ENCODE data around the gene MGLL. TPM values are rescaled to one million over a fixed set of nuclear protein-coding genes. Genes with fewer than 3 reads are reported as not detected.
A peak's percentile ranks its signal among the peaks of the same experiment; 100 is the strongest.

The MGLL gene
- total RNA-seq, 1 donor = 18.1 TPM

GRCh38 chr3:127774647-127775046, 47.7 kb downstream of the MGLL start:
- Histone ChIP-seq H3K9me3 (ENCODE audit: low read depth, low read length) (no peaks in the 10 kb centered on the region), H3K27ac (ENCODE audit: low read depth, low read length) (peak overlapping the region; percentile 96), H3K4me2 (ENCODE audit: insufficient read depth, low read length) (no peak overlapping the region), H3K79me2 (ENCODE audit: insufficient read depth, low read length) (peaks cover 82% of the 10 kb centered on the region), H2AFZ (ENCODE audit: low read length) (no peak overlapping the region), H3K36me3 (ENCODE audit: insufficient read depth, low read length) (no peaks in the 10 kb centered on the region), H3K27me3 (ENCODE audit: insufficient read depth, low read length) (no peaks in the 10 kb centered on the region), H3K4me1 (ENCODE audit: insufficient read depth, low read length) (peaks cover 25% of the 10 kb centered on the region), H3K4me3 (ENCODE audit: insufficient read depth, low read length) (no peak overlapping the region), H4K20me1 (ENCODE audit: insufficient read depth, low read length) (no peaks in the 10 kb centered on the region)
- TF ChIP-seq CTCF (IDR thresholded peaks at IDR 0.05; ENCODE audit: extremely low read depth, low read depth, low read length) = no peak
- DNase-seq (ENCODE audit: insufficient read length, low spot score, missing footprints) = no peak

GRCh38 chr3:127773752-127774395, 48.4 kb downstream of the MGLL start:
- Histone ChIP-seq H3K4me3 (ENCODE audit: insufficient read depth, low read length) (no peak overlapping the region), H4K20me1 (ENCODE audit: insufficient read depth, low read length) (no peaks in the 10 kb centered on the region), H3K36me3 (ENCODE audit: insufficient read depth, low read length) (no peaks in the 10 kb centered on the region), H3K27ac (ENCODE audit: low read depth, low read length) (peak overlapping the region; percentile 96), H3K4me1 (ENCODE audit: insufficient read depth, low read length) (peaks cover 27% of the 10 kb centered on the region), H3K27me3 (ENCODE audit: insufficient read depth, low read length) (no peaks in the 10 kb centered on the region), H3K79me2 (ENCODE audit: insufficient read depth, low read length) (peaks cover 82% of the 10 kb centered on the region), H3K9me3 (ENCODE audit: low read depth, low read length) (no peaks in the 10 kb centered on the region), H3K4me2 (ENCODE audit: insufficient read depth, low read length) (no peak overlapping the region), H2AFZ (ENCODE audit: low read length) (no peak overlapping the region)
- no peak for DNase-seq (ENCODE audit: insufficient read length, low spot score, missing footprints)
- TF ChIP-seq CTCF (IDR thresholded peaks at IDR 0.05; ENCODE audit: extremely low read depth, low read depth, low read length) = no peak

- Histone ChIP-seq H3K27ac (ENCODE audit: low read depth, low read length) (no peak overlapping the region), H3K79me2 (ENCODE audit: insufficient read depth, low read length) (peaks cover 76% of the 10 kb centered on the region), H3K4me2 (ENCODE audit: insufficient read depth, low read length) (no peak overlapping the region), H3K4me1 (ENCODE audit: insufficient read depth, low read length) (peaks cover 33% of the 10 kb centered on the region), H3K9me3 (ENCODE audit: low read depth, low read length) (peaks cover 1% of the 10 kb centered on the region), H4K20me1 (ENCODE audit: insufficient read depth, low read length) (no peaks in the 10 kb centered on the region), H3K27me3 (ENCODE audit: insufficient read depth, low read length) (no peaks in the 10 kb centered on the region), H3K36me3 (ENCODE audit: insufficient read depth, low read length) (no peaks in the 10 kb centered on the region), H3K4me3 (ENCODE audit: insufficient read depth, low read length) (no peak overlapping the region), H2AFZ (ENCODE audit: low read length) (no peak overlapping the region)
- no peak for TF ChIP-seq CTCF (IDR thresholded peaks at IDR 0.05; ENCODE audit: extremely low read depth, low read depth, low read length)
- DNase-seq (ENCODE audit: insufficient read length, low spot score, missing footprints) = no peak
Observed at GRCh38 chr3:127772827-127773751, 49.2 kb downstream of the MGLL start.

- Histone ChIP-seq H3K27me3 (ENCODE audit: insufficient read depth, low read length) (no peaks in the 10 kb centered on the region), H3K79me2 (ENCODE audit: insufficient read depth, low read length) (peaks cover 70% of the 10 kb centered on the region), H3K4me3 (ENCODE audit: insufficient read depth, low read length) (no peak overlapping the region), H3K9me3 (ENCODE audit: low read depth, low read length) (peaks cover 2% of the 10 kb centered on the region), H3K27ac (ENCODE audit: low read depth, low read length) (no peak overlapping the region), H4K20me1 (ENCODE audit: insufficient read depth, low read length) (no peaks in the 10 kb centered on the region), H2AFZ (ENCODE audit: low read length) (no peak overlapping the region), H3K36me3 (ENCODE audit: insufficient read depth, low read length) (no peaks in the 10 kb centered on the region), H3K4me1 (ENCODE audit: insufficient read depth, low read length) (peaks cover 38% of the 10 kb centered on the region), H3K4me2 (ENCODE audit: insufficient read depth, low read length) (no peak overlapping the region)
- no peak for DNase-seq (ENCODE audit: insufficient read length, low spot score, missing footprints)
- TF ChIP-seq CTCF (IDR thresholded peaks at IDR 0.05; ENCODE audit: extremely low read depth, low read depth, low read length) = no peak
Observed at GRCh38 chr3:127772273-127772672, 50.0 kb downstream of the MGLL start.
